ENCODE data around the gene GCAT.

DNA sequence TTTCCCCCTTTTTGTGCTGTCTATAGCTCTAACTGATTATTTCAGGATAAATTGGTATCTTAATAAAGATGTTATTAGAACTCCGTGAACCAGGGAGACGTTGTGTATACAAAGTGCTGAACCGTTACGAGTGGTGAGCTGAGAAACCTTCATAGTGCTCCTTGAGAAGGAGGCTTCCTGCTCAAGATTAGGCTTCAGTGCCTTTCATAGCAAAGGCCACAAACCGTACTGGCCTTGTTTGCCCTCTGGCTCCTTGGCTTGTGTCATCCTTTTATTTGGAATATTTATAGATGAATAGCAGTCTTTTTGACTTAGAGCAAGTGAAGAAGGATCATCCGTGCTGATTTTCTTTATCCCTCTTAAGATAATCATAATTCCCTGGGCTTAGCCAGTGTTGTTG, 57.8 kb downstream of the GCAT start:
- TF ChIP-seq, protein P1, sequence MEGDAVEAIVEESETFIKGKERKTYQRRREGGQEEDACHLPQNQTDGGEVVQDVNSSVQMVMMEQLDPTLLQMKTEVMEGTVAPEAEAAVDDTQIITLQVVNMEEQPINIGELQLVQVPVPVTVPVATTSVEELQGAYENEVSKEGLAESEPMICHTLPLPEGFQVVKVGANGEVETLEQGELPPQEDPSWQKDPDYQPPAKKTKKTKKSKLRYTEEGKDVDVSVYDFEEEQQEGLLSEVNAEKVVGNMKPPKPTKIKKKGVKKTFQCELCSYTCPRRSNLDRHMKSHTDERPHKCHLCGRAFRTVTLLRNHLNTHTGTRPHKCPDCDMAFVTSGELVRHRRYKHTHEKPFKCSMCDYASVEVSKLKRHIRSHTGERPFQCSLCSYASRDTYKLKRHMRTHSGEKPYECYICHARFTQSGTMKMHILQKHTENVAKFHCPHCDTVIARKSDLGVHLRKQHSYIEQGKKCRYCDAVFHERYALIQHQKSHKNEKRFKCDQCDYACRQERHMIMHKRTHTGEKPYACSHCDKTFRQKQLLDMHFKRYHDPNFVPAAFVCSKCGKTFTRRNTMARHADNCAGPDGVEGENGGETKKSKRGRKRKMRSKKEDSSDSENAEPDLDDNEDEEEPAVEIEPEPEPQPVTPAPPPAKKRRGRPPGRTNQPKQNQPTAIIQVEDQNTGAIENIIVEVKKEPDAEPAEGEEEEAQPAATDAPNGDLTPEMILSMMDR (IDR thresholded peaks at IDR 0.05), result no peak
- TF ChIP-seq POLR2AphosphoS5 (IDR thresholded peaks at IDR 0.05), result no peak
- TF ChIP-seq POLR2A (IDR thresholded peaks at IDR 0.05; ENCODE audit: low read depth), result no peak
- no peak for TF ChIP-seq EP300 (IDR thresholded peaks at IDR 0.05)

Data from esophagus muscularis mucosa (tissue), 4 donors.